Endothelial cell of umbilical vein (primary cell): ENCODE measurements around the gene SAMD4A. TPM values are rescaled to one million over a fixed set of nuclear protein-coding genes. Genes with fewer than 3 reads are reported as not detected.

Experiments used
- BruUV-seq: library from RNA; stranded (reverse); fragments of 400-500 nt; replicated peaks from 2 replicates; lab custom pipeline; 2021; lab: Mats Ljungman, UMichigan
- CTCF ChIA-PET: fragments of 300-600, 350-600 bp; sonication (Branson Sonifier 250); formaldehyde crosslinking; loops from one replicate; lab custom pipeline; 2021; ENCODE audit warnings: antibody characterized with exemption, inconsistent platforms; lab: Charles Lee
- POLR2A ChIA-PET: fragments of 300-600, 350-600 bp; sonication (Branson Sonifier 250); formaldehyde crosslinking; loops from one replicate; lab custom pipeline; 2021; ENCODE audit warnings: antibody characterized with exemption, inconsistent platforms; lab: Charles Lee
- DNase-seq: peaks from one replicate; pipeline ENCODE4 v3.0.0-alpha.2; 2011; ENCODE audit warnings: low read depth, low spot score
- FAIRE-seq: peaks from 2 replicates; lab custom pipeline; 2011; peaks lifted over from hg19 to GRCh38; lab: Jason Lieb, UNC
- H2AFZ ChIP-seq: 2 replicates; pipeline ENCODE4 v1.6.0; 2012; ENCODE audit warnings: low read depth, low read length, control low read depth, inconsistent platforms
- H3K27ac ChIP-seq: 2 replicates; pipeline ENCODE4 v1.5.1; 2011; ENCODE audit warnings: low read depth, mild to moderate bottlenecking, control low read depth, low read length, moderate library complexity; ENCODE audit not compliant: insufficient read depth
- H3K27me3 ChIP-seq, 2 experiments: 2 replicates each; pipeline versions ENCODE4 v1.6.0 to v1.6.1; 2011; ENCODE audit warnings: low read length in 2 of 2, mixed read lengths in 1 of 2; ENCODE audit not compliant: control insufficient read depth in 2 of 2, insufficient read depth in 2 of 2
- H3K36me3 ChIP-seq, 2 experiments: 2 replicates in 1 of 2; 3 replicates in 1 of 2; pipeline ENCODE4 v1.5.1; 2011; ENCODE audit warnings: low read length in 2 of 2, mild to moderate bottlenecking in 1 of 2, moderate library complexity in 1 of 2; ENCODE audit not compliant: control insufficient read depth in 2 of 2, insufficient read depth in 2 of 2; ENCODE audit errors: extremely low read depth in 1 of 2
- H3K4me1 ChIP-seq: 3 replicates; pipeline ENCODE4 v1.5.1; 2011; ENCODE audit warnings: mild to moderate bottlenecking, low read length; ENCODE audit not compliant: control insufficient read depth, insufficient read depth; ENCODE audit errors: extremely low read depth
- H3K4me2 ChIP-seq: 2 replicates; pipeline ENCODE4 v1.6.1; 2011; ENCODE audit warnings: low read length, control low read depth, mixed read lengths; ENCODE audit not compliant: insufficient read depth
- H3K4me3 ChIP-seq, 3 experiments: fragments of 200-600 bp in 1 of 3; sonication (generic), shearing (Covaris generic) in 1 of 3; replicated peaks in 1 of 3; 2 replicates each; pipeline ENCODE4 v1.5.1; 2011 to 2016; ENCODE audit warnings: control low read depth in 3 of 3, low read length in 3 of 3, mild to moderate bottlenecking in 2 of 3, inconsistent platforms in 1 of 3, low read depth in 1 of 3, moderate library complexity in 1 of 3; ENCODE audit not compliant: insufficient read depth in 1 of 3
- H3K79me2 ChIP-seq: 2 replicates; pipeline ENCODE4 v1.6.0; 2012; ENCODE audit warnings: low read length, inconsistent platforms; ENCODE audit not compliant: control insufficient read depth, insufficient read depth
- H3K9ac ChIP-seq: replicated peaks from 2 replicates; pipeline ENCODE3; 2011; ENCODE audit warnings: low read length, control low read depth; ENCODE audit not compliant: insufficient read depth; ENCODE audit errors: extremely low read depth
- H3K9me1 ChIP-seq: replicated peaks from 3 replicates; pipeline ENCODE4 v1.6.0; 2011; ENCODE audit warnings: mild to moderate bottlenecking, low read length; ENCODE audit not compliant: control insufficient read depth, insufficient read depth; ENCODE audit errors: extremely low read depth
- H3K9me3 ChIP-seq: replicated peaks from 2 replicates; pipeline ENCODE4 v1.5.1; 2012; ENCODE audit warnings: low read length, inconsistent platforms; ENCODE audit not compliant: control insufficient read depth, insufficient read depth
- H4K20me1 ChIP-seq: replicated peaks from 2 replicates; pipeline ENCODE3; 2011; ENCODE audit warnings: mild to moderate bottlenecking, low read length; ENCODE audit not compliant: control insufficient read depth, insufficient read depth; ENCODE audit errors: extremely low read depth
- FOS ChIP-seq: IDR thresholded peaks from 2 replicates; pipeline ENCODE4 v1.6.1; 2011; ENCODE audit warnings: mild to moderate bottlenecking, low read length, moderate library complexity, borderline replicate concordance; ENCODE audit not compliant: insufficient read depth
- GATA2 ChIP-seq: IDR thresholded peaks from 2 replicates; pipeline ENCODE4 v1.7.0; 2011; ENCODE audit warnings: low read depth, mild to moderate bottlenecking, moderate library complexity, mixed read lengths, low read length; ENCODE audit not compliant: insufficient read length, insufficient read depth
- JUN ChIP-seq: IDR thresholded peaks from 2 replicates; pipeline ENCODE4 v1.6.1; 2011; ENCODE audit warnings: borderline replicate concordance, low read depth; ENCODE audit not compliant: insufficient read length, insufficient read depth
- POLR2AphosphoS5 ChIP-seq: IDR thresholded peaks from 2 replicates; pipeline ENCODE4 v1.6.1; 2012; ENCODE audit warnings: low read depth, mild to moderate bottlenecking, control low read depth, low read length, moderate library complexity; ENCODE audit not compliant: insufficient read depth
- dilution Hi-C: fragments of 300-500 bp; cut with MboI; formaldehyde crosslinking; loops from one replicate; pipeline ENCODE4 v1.15.0; 2019; ENCODE audit warnings: low sequenced_read_pairs; ENCODE audit not compliant: extremely low pct_ligation_motif_present
- intact Hi-C: fragments of 100-400 bp; cut with micrococcal nuclease; formaldehyde crosslinking; loops from one replicate; pipeline ENCODE4 v1.10.0; 2022
- polyA plus RNA-seq, 4 experiments: library from polyadenylated mRNA; depleted of rRNA in 3 of 4; stranded (reverse) in 3 of 4; unstranded in 1 of 4; fragments of >200 nt; gene quantifications; 2 replicates each; pipeline versions ENCODE4 v1.2.1 to v1.2.3, GENCODE V29; 2011 to 2012; ENCODE audit warnings: missing spikeins in 1 of 4
- total RNA-seq: library from RNA; stranded (reverse); gene quantifications from 2 replicates; pipeline ENCODE4 v1.2.3, GENCODE V29; 2021
- TF ChIP-seq, protein P1 (sequence below), 2 donors: IDR thresholded peaks; 1 replicate in 1 of 2; 2 replicates in 1 of 2; pipeline ENCODE4 v1.5.1; 2011; ENCODE audit warnings: low read length in 2 of 2, mild to moderate bottlenecking in 2 of 2, moderate library complexity in 2 of 2, control low read depth in 1 of 2, inconsistent platforms in 1 of 2, low read depth in 1 of 2; ENCODE audit not compliant: insufficient read depth in 1 of 2; ENCODE audit errors: extremely low read depth in 1 of 2

SAMD4A gene
- total and polyA plus RNA-seq, 2 donors (not counting 3 experiments of a cell fraction or from before 2014, with no cell fraction given), result 37.7 to 95.3 TPM

GRCh38 chr14:54737132-54737711 is 170.3 kb downstream of the SAMD4A start:
- no peak overlapping the region for H3K27ac ChIP-seq

More at GRCh38 chr14:54737132-54737711, 170.3 kb downstream of the SAMD4A start:
- no peaks in the 10 kb centered on the region for H3K9me3 ChIP-seq
- no peak overlapping the region for H3K9ac ChIP-seq
- no peak overlapping the region for H3K4me2 ChIP-seq
- H3K36me3 ChIP-seq, result peaks cover 2 to 3% of the 10 kb centered on the region in 2 experiments
- no peak overlapping the region for H3K4me3 ChIP-seq
- no peak for TF ChIP-seq JUN
- no peak for TF ChIP-seq FOS
- TF ChIP-seq, protein P1, sequence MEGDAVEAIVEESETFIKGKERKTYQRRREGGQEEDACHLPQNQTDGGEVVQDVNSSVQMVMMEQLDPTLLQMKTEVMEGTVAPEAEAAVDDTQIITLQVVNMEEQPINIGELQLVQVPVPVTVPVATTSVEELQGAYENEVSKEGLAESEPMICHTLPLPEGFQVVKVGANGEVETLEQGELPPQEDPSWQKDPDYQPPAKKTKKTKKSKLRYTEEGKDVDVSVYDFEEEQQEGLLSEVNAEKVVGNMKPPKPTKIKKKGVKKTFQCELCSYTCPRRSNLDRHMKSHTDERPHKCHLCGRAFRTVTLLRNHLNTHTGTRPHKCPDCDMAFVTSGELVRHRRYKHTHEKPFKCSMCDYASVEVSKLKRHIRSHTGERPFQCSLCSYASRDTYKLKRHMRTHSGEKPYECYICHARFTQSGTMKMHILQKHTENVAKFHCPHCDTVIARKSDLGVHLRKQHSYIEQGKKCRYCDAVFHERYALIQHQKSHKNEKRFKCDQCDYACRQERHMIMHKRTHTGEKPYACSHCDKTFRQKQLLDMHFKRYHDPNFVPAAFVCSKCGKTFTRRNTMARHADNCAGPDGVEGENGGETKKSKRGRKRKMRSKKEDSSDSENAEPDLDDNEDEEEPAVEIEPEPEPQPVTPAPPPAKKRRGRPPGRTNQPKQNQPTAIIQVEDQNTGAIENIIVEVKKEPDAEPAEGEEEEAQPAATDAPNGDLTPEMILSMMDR (IDR thresholded peaks at IDR 0.05; ENCODE audit: extremely low read depth in 1 of 2, insufficient read depth in 1 of 2, low read depth in 1 of 2, low read length in 2 of 2), result no peak
- no peak for TF ChIP-seq POLR2AphosphoS5
- no peak for TF ChIP-seq GATA2
- peak; percentile 37 for FAIRE-seq
- dilution Hi-C loops, result no loop called here
- H4K20me1 ChIP-seq, result no peaks in the 10 kb centered on the region
- no peaks in the 10 kb centered on the region for H3K27me3 ChIP-seq
- intact Hi-C loops, result no loop called here
- CTCF ChIA-PET, result interaction anchor here (1.8 to 2.0 kb wide), 2 partner anchors 14 to 173 kb away, joined by 6 read pairs; no protein-coding TSS in a partner anchor
- peaks cover 10% of the 10 kb centered on the region for H3K79me2 ChIP-seq
- DNase-seq, result no peak
- no peaks in the 10 kb centered on the region for H3K9me1 ChIP-seq
- POLR2A ChIA-PET, result no interaction called here
- H2AFZ ChIP-seq, result no peak overlapping the region
- H3K4me1 ChIP-seq, result no peaks in the 10 kb centered on the region
- BruUV-seq, result no TSS peak
